NCI-H1417 (cell line): ENCODE results near the gene ZC3H4.

Experiments
- DNase-seq, 3 experiments: peaks; one replicate each; lab custom pipeline; 2025; lab: John Stamatoyannopoulos, UW

The ZC3H4 gene

DNA sequence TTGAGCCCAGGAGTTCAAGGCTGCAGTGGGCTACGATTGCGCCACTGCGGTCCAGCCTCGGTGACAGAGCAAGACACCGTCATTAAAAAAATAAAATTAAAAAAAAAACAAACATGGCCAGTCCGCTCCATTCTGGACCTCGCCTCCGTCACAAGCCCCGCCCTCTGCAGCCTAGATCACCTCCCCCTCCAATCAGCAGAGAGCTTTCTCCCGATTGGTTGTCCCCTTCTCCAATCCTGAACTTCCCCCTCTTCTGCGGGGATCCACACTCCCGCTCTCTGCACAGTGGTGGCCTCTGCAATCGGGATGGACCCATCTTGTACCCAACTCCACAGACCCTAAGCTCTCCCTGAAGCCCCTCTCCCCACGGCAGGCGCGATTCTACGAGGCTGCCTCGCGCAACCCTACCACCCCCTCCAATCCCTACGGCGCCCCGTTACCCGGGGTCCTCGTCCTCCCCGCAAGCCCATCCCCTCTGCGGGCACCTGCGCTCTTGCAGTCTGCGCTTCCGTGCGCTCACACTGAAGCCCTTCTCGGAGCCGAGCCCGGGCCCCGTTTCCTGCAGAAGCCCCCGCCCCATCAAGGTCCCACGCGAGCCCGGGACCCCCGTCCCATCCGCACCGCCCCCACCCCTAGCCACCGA lies 65.7 kb downstream of the ZC3H4 start:
- peak; percentile 47 to 84 (median 72) for DNase-seq

DNA sequence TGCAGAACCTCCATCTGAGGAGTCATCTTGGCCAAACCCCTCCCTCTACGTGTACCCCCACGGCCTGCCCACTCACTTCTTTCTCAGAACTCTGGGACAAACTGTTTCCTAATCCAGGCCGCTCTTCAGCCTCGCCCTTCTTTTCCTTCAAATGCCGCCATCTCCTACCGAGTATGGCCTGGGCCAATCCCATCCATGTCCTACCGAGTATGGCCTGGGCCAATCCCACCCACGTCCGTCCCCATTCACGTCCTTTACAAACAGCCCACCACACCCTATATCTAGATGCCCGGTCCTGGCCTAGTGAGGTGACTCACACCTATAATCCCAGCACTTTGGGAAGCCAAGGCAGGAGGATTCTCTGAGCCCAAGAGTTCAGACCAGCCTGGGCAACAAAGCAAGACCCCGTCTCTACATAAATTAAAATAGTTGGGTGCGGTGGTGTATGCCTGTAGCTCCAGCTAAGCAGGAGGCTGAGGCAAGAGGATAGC lies 66.3 kb downstream of the ZC3H4 start:
- DNase-seq = no peak

DNA sequence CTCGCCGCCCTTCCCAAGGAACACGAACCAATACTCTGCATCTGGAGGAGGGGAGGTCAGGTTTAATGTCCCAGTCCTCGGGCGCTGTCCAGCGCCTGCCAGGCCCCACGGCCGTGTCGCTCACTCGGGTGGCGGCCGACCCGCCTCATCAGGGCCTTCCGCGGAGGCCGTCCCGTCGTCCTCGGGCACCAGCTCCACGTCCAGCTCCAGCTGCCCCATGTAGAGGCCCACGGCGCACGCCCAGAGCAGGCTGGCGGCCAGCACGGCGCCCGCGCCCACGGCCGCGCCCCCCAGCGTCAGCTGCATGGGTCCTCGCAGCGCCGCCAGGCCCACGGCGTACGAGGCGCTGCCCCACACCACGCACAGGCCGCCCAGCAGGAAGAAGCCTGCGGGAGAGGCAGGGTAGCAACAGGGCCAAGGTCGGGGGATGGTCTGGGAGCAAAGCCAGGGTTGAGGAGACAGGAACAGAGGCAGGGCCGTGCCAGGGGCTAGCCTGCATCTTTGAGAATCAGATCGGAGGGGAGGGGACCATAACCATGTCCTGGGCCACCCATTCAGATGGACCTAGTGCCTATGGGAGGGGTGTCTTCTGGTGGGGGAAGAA lies 67.6 kb downstream of the ZC3H4 start:
- no peak for DNase-seq

GRCh38 chr19:47044946-47045866 lies 68.4 kb downstream of the ZC3H4 start:
- DNase-seq = no peak

DNA sequence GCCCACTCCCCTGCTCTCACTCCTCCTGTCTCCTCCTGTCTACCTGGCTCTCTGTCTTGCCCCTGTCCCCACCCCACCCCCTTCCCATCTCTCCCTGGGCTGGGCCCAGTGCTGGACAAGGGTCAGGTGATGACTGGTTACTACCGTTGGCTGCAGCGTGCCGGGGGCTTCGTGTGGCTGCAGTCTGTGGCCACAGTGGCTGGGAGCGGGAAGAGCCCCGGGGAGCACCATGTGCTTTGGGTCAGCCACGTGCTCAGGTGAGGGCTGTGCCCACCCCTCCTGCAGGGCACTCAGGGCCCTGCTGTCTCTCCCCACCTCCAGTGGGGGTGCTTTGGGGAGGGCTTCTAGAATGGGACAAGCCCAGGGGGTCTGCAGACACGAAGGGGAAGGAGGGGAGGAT lies 72.7 kb downstream of the ZC3H4 start:
- DNase-seq = no peak

- no peak for DNase-seq
These were observed 74.2 kb downstream of the ZC3H4 start for GRCh38 chr19:47039239-47039874.

DNA sequence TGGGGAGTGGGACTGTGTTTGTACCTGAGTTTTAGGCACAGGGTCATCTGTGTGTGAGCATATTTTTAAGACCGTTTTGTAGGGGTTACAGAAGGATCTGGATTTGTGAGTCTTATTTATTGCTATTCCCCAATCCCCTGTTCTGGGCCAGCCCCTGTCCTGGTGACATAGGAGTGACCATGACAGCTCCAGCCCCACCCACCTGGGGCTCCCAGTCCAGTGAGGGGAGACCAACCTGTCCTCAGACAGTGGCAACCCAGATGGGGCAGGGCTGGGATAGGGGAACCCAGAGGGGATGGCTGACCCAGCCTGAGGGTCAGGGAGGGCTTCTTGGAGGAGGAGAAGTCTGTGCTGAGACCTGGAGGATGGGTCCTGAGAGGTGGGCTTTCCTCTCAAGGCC lies 75.8 kb downstream of the ZC3H4 start:
- no peak for DNase-seq

- peak; percentile 64 to 90 (median 87) for DNase-seq
These were observed 77.4 kb downstream of the ZC3H4 start for GRCh38 chr19:47036097-47036651.

- peak; percentile 89 to 93 (median 92) for DNase-seq
These were observed 78.2 kb downstream of the ZC3H4 start for GRCh38 chr19:47035127-47036096.

GRCh38 chr19:47032171-47032811 lies 81.3 kb downstream of the ZC3H4 start:
- DNase-seq = peak; percentile 50 to 77 (median 57)

DNA sequence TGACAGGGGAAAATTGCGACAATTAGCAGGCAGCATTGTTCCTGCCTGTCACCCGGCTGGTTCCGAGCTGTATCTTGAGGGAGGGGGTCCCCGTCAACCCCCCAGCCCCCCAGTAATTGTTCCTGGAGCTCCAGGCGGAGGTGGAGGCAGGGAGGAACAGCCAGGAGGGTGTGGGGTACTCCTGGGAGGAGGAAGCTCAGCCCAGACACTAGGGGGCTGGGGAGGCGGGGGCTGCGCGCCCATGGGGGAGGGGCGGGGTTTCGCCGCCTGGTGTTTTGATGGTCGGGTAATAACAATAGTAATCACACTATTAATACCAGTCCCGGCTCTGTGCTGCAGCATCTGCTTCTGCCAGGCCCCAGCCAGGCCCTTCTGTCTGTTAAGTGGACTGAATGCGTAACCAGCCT lies 85.4 kb downstream of the ZC3H4 start:
- peak in 2 of 3 experiments; percentile 55 to 75 for DNase-seq

GRCh38 chr19:47027586-47028088 lies 85.9 kb downstream of the ZC3H4 start:
- DNase-seq = peak in 1 of 3 experiments; percentile 25

- no peak for DNase-seq
These were observed 86.7 kb downstream of the ZC3H4 start for GRCh38 chr19:47026889-47027288.

- no peak for DNase-seq
These were observed 87.4 kb downstream of the ZC3H4 start for GRCh38 chr19:47026156-47026555.

DNA sequence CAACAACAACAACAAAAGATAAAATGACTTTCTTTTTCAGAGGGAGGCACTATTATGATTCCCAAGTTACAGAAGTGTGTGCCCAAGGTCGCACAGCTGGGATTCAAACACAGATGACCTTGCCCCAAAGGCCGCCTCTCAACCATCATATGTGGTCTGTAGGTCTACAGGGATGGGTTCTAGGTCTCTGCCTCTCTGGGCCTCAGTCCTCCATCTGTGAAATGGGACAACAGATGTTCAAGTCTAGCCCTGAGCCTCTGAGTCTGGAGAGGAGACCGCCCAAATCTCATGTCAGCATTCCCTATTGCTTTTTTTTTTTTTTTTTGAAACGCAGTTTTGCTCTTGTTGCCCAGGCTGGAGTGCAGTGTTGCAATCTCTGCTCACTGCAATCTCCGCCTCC lies 89.1 kb downstream of the ZC3H4 start:
- DNase-seq = no peak

DNA sequence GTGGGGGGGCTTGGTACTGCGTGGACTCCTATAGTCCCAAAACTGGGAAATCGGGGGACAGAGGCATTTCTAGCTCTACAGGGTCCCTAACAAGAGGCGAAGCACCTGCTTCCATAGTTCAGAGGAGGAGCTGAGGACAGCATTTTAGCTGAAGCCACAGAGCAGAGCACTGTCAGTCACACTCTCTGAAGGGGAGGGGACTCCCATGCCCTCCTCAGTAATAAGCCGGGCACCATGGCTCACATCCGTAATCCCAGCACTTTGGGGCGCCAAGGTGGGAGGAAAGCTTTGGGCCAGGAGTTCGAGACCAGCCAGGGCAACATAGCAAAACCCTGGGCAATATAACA lies 90.2 kb downstream of the ZC3H4 start:
- peak in 2 of 3 experiments; percentile 45 to 75 for DNase-seq

GRCh38 chr19:47022541-47023447 lies 90.8 kb downstream of the ZC3H4 start:
- peak in 2 of 3 experiments; percentile 71 to 76 for DNase-seq

GRCh38 chr19:47022140-47022536 lies 91.4 kb downstream of the ZC3H4 start:
- no peak for DNase-seq
